ES-I3 (cell line): Measurements from ENCODE around the gene MANEAL.
A peak's percentile ranks its signal among the peaks of the same experiment; 100 is the strongest.
"Not testable (repeated sequence)": the region's sequence is repeated elsewhere in the genome, so short reads cannot be mapped to it uniquely, and the experiment has no call there.

Experiments
- H3K36me3 ChIP-seq: 2 replicates; pipeline ENCODE4 v1.6.1; 2013; ENCODE audit warnings: mild to moderate bottlenecking, low read length, control low read depth, moderate library complexity; ENCODE audit not compliant: insufficient read depth
- H3K4me1 ChIP-seq: 2 replicates; pipeline ENCODE4 v1.6.1; 2013; ENCODE audit warnings: mild to moderate bottlenecking, control low read depth, low read length; ENCODE audit not compliant: insufficient read depth
- H3K9ac ChIP-seq: 2 replicates; pipeline ENCODE4 v1.6.1; 2013; ENCODE audit warnings: low read depth, mild to moderate bottlenecking, low read length, moderate library complexity
- H3K9me3 ChIP-seq: 2 replicates; pipeline ENCODE4 v1.6.1; 2013; ENCODE audit warnings: mild to moderate bottlenecking, low read length, moderate library complexity; ENCODE audit not compliant: control insufficient read depth, insufficient read depth

MANEAL gene

GRCh38 chr1:37764414-37764825 is 29.2 kb upstream of the MANEAL start:
- no peaks in the 10 kb centered on the region for H3K9me3 ChIP-seq
- peaks cover 5% of the 10 kb centered on the region; the same call in 1 of the 2 replicates for H3K4me1 ChIP-seq
- no peak overlapping the region for H3K9ac ChIP-seq
- no peaks in the 10 kb centered on the region for H3K36me3 ChIP-seq

- Histone ChIP-seq H3K4me1 (peaks cover 5% of the 10 kb centered on the region; the same call in 1 of the 2 replicates), H3K9me3 (no peaks in the 10 kb centered on the region), H3K9ac (no peak within 1 kb of the TSS; the same call in 1 of the 2 replicates), H3K36me3 (no peaks in the 10 kb centered on the region)
Measured at GRCh38 chr1:37764888-37765441, 28.7 kb upstream of the MANEAL start, which contains the start of gene EPHA10. TSS of gene EPHA10 (minus strand) at chr1:37765120. CDS start at chr1:37765066, 54 bp downstream.

GRCh38 chr1:37765916-37766664 is 27.6 kb upstream of the MANEAL start:
- Histone ChIP-seq H3K4me1 (peaks cover 5% of the 10 kb centered on the region; the same call in 1 of the 2 replicates), H3K9ac (no peak overlapping the region)

GRCh38 chr1:37767488-37767887 is 26.2 kb upstream of the MANEAL start:
- Histone ChIP-seq H3K4me1 (peaks cover 5% of the 10 kb centered on the region; the same call in 1 of the 2 replicates), H3K9ac (no peak overlapping the region), H3K9me3 (no peaks in the 10 kb centered on the region), H3K36me3 (no peaks in the 10 kb centered on the region)

More at GRCh38 chr1:37765916-37766664, 27.6 kb upstream of the MANEAL start:
- Histone ChIP-seq H3K36me3 (no peaks in the 10 kb centered on the region), H3K9me3 (no peaks in the 10 kb centered on the region)

DNA sequence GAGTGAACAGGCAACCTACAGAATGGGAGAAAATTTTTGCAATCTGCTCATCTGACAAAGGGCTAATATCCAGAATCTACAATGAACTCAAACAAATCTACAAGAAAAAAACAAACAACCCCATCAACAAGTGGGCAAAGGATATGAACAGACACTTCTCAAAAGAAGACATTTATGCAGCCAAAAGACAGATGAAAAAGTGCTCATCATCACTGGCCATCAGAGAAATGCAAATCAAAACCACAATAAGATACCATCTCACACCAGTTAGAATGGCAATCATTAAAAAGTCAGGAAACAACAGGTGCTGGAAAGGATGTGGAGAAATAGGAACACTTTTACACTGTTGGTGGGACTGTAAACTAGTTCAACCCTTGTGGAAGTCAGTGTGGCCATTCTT is 22.2 kb upstream of the MANEAL start:
- not testable (repeated sequence) for H3K36me3 ChIP-seq, H3K9ac ChIP-seq, H3K4me1 ChIP-seq, H3K9me3 ChIP-seq

- Histone ChIP-seq H3K36me3 (no peaks in the 10 kb centered on the region), H3K9me3 (no peaks in the 10 kb centered on the region), H3K9ac (no peak overlapping the region), H3K4me1 (no peaks in the 10 kb centered on the region)
Measured at GRCh38 chr1:37776946-37777516, 16.6 kb upstream of the MANEAL start.

- no peaks in the 10 kb centered on the region for H3K36me3 ChIP-seq
- no peaks in the 10 kb centered on the region for H3K4me1 ChIP-seq
- H3K9ac ChIP-seq, result no peak overlapping the region
- no peaks in the 10 kb centered on the region for H3K9me3 ChIP-seq
Measured at GRCh38 chr1:37778654-37779053, 15.0 kb upstream of the MANEAL start.

GRCh38 chr1:37782491-37782890 is 11.2 kb upstream of the MANEAL start:
- H3K9ac ChIP-seq, result no peak overlapping the region
- H3K36me3 ChIP-seq, result no peaks in the 10 kb centered on the region
- no peaks in the 10 kb centered on the region for H3K4me1 ChIP-seq
- no peaks in the 10 kb centered on the region for H3K9me3 ChIP-seq

- Histone ChIP-seq H3K9me3 (no peaks in the 10 kb centered on the region), H3K4me1 (no peaks in the 10 kb centered on the region), H3K36me3 (no peaks in the 10 kb centered on the region), H3K9ac (peak overlapping the region; percentile 36; the same call in 1 of the 2 replicates)
Measured at GRCh38 chr1:37792943-37793686, 532 bp upstream of the MANEAL start.

DNA sequence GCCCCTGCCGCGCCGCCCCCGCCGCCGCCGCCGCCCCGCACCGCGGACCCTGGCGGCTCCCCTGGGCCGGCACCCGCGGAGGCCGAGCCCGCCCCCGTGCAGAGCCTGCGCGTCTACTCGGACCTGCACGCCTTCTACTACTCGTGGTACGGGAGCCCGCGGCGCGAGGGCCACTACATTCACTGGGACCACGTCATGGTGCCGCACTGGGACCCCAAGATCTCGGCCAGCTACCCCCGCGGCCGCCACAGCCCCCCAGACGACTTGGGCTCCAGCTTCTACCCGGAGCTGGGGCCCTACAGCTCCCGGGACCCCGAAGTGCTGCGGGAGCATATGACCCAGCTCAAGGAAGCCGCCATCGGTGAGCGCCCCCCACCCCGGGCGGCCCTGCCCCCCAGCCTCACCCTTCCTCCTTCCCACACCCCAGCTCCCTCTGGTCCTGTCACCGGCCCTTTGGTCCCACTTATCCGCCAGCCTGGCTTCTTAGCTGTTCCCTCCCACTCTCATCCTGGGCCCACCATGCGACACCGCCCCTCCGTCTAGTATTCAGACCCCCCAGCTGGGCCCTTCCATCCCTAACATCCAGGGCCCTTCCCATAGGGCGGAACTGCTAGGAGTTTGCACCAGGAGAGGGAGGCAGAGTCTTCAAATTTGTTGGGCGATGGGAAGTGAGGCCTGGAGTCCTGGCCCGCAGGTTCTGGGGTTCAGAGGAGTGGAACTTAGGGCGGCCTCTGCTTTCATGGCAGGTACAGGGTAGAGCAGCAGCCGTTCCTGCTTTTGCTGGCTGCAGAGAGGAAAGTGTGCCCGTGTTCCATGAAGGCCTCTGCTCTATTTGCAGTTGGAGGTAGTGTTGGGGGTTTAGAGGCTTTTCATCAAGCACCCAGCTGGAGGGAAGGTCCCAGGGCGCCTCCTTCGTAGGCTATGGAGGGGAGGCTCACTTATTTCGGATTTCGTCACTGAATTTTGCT is 1.0 kb downstream of the MANEAL start:
- Histone ChIP-seq H3K36me3 (no peaks in the 10 kb centered on the region), H3K4me1 (no peaks in the 10 kb centered on the region), H3K9ac (peak overlapping the region; percentile 70; the same call in 1 of the 2 replicates), H3K9me3 (no peaks in the 10 kb centered on the region)

DNA sequence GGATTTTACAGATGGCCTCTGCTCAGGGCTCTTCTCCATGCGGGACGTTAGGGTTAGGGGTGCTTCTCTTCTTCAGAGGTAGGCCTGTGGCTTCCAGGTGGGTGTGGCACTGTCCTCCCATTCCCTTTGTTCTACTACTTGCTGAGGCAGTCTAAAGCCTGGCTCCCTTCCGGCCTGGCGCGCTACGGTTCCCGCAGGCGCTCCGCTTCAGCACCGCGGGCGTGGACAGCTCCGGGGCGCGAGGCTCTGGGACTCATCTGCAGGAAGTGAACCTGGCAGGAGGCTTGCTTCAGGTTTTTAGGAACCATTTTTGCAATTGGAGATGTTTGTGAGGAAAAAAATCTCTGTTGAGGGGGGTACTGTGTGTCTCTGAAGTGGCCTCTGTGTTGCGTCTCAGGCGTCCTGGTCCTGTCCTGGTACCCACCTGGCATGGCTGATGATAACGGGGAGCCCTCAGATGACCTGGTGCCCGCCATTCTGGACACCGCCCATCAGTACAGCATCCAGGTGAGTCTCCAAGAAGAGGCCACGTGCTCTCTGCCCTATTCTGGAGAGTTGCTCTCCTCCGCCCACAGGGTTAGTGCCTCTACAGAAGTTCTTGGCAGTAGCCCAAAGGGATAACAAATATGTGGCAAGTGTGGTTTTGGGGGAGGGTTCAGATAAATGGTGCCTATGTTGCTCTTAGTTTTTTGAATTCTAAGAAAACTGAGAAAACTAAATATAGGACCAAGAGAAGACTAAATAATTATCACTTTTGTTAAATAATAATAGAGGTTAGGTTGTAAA is 1.9 kb downstream of the MANEAL start:
- no peaks in the 10 kb centered on the region for H3K36me3 ChIP-seq
- H3K9me3 ChIP-seq, result no peaks in the 10 kb centered on the region
- H3K9ac ChIP-seq, result peak overlapping the region; percentile 70; the same call in 1 of the 2 replicates
- no peaks in the 10 kb centered on the region for H3K4me1 ChIP-seq

GRCh38 chr1:37797750-37798345 is 4.2 kb downstream of the MANEAL start:
- H3K36me3 ChIP-seq, result peaks cover 6% of the 10 kb centered on the region
- no peaks in the 10 kb centered on the region for H3K4me1 ChIP-seq
- no peaks in the 10 kb centered on the region for H3K9me3 ChIP-seq
- H3K9ac ChIP-seq, result no peak overlapping the region
